GM11168 (cell line): ENCODE data around the gene ZNF668.

ENCODE experiments used
- in situ Hi-C: fragments of 300-500 bp; cut with MboI; formaldehyde crosslinking; loops from one replicate; pipeline ENCODE4 v1.12.0; 2022; ENCODE audit warnings: low sequenced_read_pairs; ENCODE audit not compliant: unreplicated experiment

Gene ZNF668

GRCh38 chr16:31061813-31062440 is 12.1 kb downstream of the ZNF668 start:
- in situ Hi-C loops = no loop called here

GRCh38 chr16:31061126-31061812 is 12.8 kb downstream of the ZNF668 start:
- in situ Hi-C loops = no loop called here

GRCh38 chr16:31055613-31056012 is 18.4 kb downstream of the ZNF668 start:
- in situ Hi-C loops = no loop called here

- in situ Hi-C loops = no loop called here
Observed at GRCh38 chr16:31052114-31052513, 21.9 kb downstream of the ZNF668 start.

- in situ Hi-C loops = no loop called here
Observed at GRCh38 chr16:31050280-31051030, 23.6 kb downstream of the ZNF668 start.

- in situ Hi-C loops = no loop called here
Observed at GRCh38 chr16:31043898-31044481, 30.1 kb downstream of the ZNF668 start.

- in situ Hi-C loops = no loop called here
Observed at GRCh38 chr16:31043352-31043751, 30.7 kb downstream of the ZNF668 start.

GRCh38 chr16:31042866-31043265 is 31.2 kb downstream of the ZNF668 start:
- in situ Hi-C loops = no loop called here

GRCh38 chr16:31038993-31039392 is 35.0 kb downstream of the ZNF668 start:
- in situ Hi-C loops = no loop called here

GRCh38 chr16:31036691-31037090 is 37.3 kb downstream of the ZNF668 start:
- in situ Hi-C loops = no loop called here

GRCh38 chr16:31033709-31034492 is 40.1 kb downstream of the ZNF668 start:
- in situ Hi-C loops = no loop called here

GRCh38 chr16:31032736-31033708 is 41.0 kb downstream of the ZNF668 start, which contains the start of gene STX4:
Gene STX4 (plus strand): TSS chr16:31033558. CDS start chr16:31033806, 248 bp downstream.
- in situ Hi-C loops = no loop called here

- in situ Hi-C loops = no loop called here
Observed at GRCh38 chr16:31031276-31031675, 42.8 kb downstream of the ZNF668 start.

- in situ Hi-C loops = no loop called here
Observed at GRCh38 chr16:31029272-31029671, 44.8 kb downstream of the ZNF668 start.

- in situ Hi-C loops = no loop called here
Observed at GRCh38 chr16:31025339-31025738, 48.7 kb downstream of the ZNF668 start.

GRCh38 chr16:31023627-31024226 is 50.3 kb downstream of the ZNF668 start:
- in situ Hi-C loops = no loop called here

- in situ Hi-C loops = no loop called here
Observed at GRCh38 chr16:31023252-31023602, 50.8 kb downstream of the ZNF668 start.

GRCh38 chr16:31022544-31023251 is 51.3 kb downstream of the ZNF668 start:
- in situ Hi-C loops = no loop called here
